K562 (cell line): ENCODE data around the gene ADAM19.

Experiments used
- ATF1 ChIP-seq, 2 experiments: fragments of 450-650 bp in 1 of 2; IDR thresholded peaks; 2 replicates each; pipeline ENCODE4 v1.6.1; 2016; ENCODE audit warnings: missing compliant biosample characterization in 1 of 2, missing genetic modification characterization in 1 of 2
- CTBP1 ChIP-seq: fragments of 450-650 bp; IDR thresholded peaks from 2 replicates; pipeline ENCODE4 v1.6.1; 2016; ENCODE audit warnings: borderline replicate concordance
- EP300 ChIP-seq: IDR thresholded peaks from 2 replicates; pipeline ENCODE4 v1.6.1; 2012; ENCODE audit warnings: low read length, improper control_type of control experiment
- HDGF ChIP-seq: fragments of 450-650 bp; IDR thresholded peaks from 2 replicates; pipeline ENCODE4 v1.6.1; 2016
- POLR2A ChIP-seq: fragments of 450-650 bp; conservative IDR thresholded peaks from 2 replicates; pipeline ENCODE4 v1.6.1; 2016
- POLR2AphosphoS5 ChIP-seq: IDR thresholded peaks from 2 replicates; pipeline ENCODE4 v1.6.1; 2011; ENCODE audit warnings: mild to moderate bottlenecking, low read depth, low read length, moderate library complexity; ENCODE audit not compliant: control insufficient read depth, insufficient read depth
- ZNF184 ChIP-seq: sonication (generic); formaldehyde crosslinking; IDR thresholded peaks from 2 replicates; pipeline ENCODE4 v1.5.0; 2020; ENCODE audit warnings: missing genetic modification reagents
- TF ChIP-seq, protein P1 (sequence below), 3 experiments: IDR thresholded peaks in 2 of 3; conservative IDR thresholded peaks in 1 of 3; 2 replicates each; pipeline ENCODE4 v1.5.1; 2011 to 2012; ENCODE audit warnings: low read length in 3 of 3, mild to moderate bottlenecking in 3 of 3, control low read depth in 2 of 3, improper control_type of control experiment in 1 of 3, inconsistent platforms in 1 of 3, low read depth in 1 of 3, mixed read lengths in 1 of 3, moderate library complexity in 1 of 3; ENCODE audit not compliant: insufficient read depth in 2 of 3

GRCh38 chr5:157460921-157461792 lies 114.4 kb downstream of the ADAM19 start:
- TF ChIP-seq ZNF184 (no peak), POLR2AphosphoS5 (no peak), ATF1 (CRISPR knock-in tag; IDR thresholded peaks at IDR 0.05) (no peak), ATF1 (tag; IDR thresholded peaks at IDR 0.05) (no peak), EP300 (no peak), POLR2A (no peak), HDGF (no peak), CTBP1 (no peak)
- TF ChIP-seq, protein P1, sequence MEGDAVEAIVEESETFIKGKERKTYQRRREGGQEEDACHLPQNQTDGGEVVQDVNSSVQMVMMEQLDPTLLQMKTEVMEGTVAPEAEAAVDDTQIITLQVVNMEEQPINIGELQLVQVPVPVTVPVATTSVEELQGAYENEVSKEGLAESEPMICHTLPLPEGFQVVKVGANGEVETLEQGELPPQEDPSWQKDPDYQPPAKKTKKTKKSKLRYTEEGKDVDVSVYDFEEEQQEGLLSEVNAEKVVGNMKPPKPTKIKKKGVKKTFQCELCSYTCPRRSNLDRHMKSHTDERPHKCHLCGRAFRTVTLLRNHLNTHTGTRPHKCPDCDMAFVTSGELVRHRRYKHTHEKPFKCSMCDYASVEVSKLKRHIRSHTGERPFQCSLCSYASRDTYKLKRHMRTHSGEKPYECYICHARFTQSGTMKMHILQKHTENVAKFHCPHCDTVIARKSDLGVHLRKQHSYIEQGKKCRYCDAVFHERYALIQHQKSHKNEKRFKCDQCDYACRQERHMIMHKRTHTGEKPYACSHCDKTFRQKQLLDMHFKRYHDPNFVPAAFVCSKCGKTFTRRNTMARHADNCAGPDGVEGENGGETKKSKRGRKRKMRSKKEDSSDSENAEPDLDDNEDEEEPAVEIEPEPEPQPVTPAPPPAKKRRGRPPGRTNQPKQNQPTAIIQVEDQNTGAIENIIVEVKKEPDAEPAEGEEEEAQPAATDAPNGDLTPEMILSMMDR (IDR thresholded peaks at IDR 0.05 in 2 of 3, conservative IDR thresholded peaks at IDR 0.05 in 1 of 3; ENCODE audit: insufficient read depth in 2 of 3, low read depth in 1 of 3, low read length in 3 of 3) = no peak
